Mucosa of stomach (tissue), 1 donor: ENCODE results near the gene RFFL.
"Not testable (repeated sequence)": the region's sequence is repeated elsewhere in the genome, so short reads cannot be mapped to it uniquely, and the experiment has no call there.

ENCODE experiments used
- H3K27me3 ChIP-seq: one replicate; pipeline ENCODE4 v1.7.0; 2013; ENCODE audit warnings: mild to moderate bottlenecking, low read length; ENCODE audit not compliant: control insufficient read depth, insufficient read depth
- H3K36me3 ChIP-seq: one replicate; pipeline ENCODE4 v1.7.0; 2013; ENCODE audit warnings: low read length; ENCODE audit not compliant: control insufficient read depth, insufficient read depth
- H3K4me1 ChIP-seq: one replicate; pipeline ENCODE4 v1.7.0; 2013; ENCODE audit warnings: mild to moderate bottlenecking, low read length; ENCODE audit not compliant: control insufficient read depth, insufficient read depth
- H3K4me3 ChIP-seq: one replicate; pipeline ENCODE4 v1.7.0; 2013; ENCODE audit warnings: low read length
- H3K9ac ChIP-seq: one replicate; pipeline ENCODE4 v1.7.0; 2013; ENCODE audit warnings: mild to moderate bottlenecking, low read length, moderate library complexity
- H3K9me3 ChIP-seq: one replicate; pipeline ENCODE4 v1.7.0; 2013; ENCODE audit warnings: mild to moderate bottlenecking, low read length, moderate library complexity; ENCODE audit not compliant: control insufficient read depth
- donor health status: Pancreatic carcinoma.

Gene RFFL, protein sequence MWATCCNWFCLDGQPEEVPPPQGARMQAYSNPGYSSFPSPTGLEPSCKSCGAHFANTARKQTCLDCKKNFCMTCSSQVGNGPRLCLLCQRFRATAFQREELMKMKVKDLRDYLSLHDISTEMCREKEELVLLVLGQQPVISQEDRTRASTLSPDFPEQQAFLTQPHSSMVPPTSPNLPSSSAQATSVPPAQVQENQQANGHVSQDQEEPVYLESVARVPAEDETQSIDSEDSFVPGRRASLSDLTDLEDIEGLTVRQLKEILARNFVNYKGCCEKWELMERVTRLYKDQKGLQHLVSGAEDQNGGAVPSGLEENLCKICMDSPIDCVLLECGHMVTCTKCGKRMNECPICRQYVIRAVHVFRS

DNA sequence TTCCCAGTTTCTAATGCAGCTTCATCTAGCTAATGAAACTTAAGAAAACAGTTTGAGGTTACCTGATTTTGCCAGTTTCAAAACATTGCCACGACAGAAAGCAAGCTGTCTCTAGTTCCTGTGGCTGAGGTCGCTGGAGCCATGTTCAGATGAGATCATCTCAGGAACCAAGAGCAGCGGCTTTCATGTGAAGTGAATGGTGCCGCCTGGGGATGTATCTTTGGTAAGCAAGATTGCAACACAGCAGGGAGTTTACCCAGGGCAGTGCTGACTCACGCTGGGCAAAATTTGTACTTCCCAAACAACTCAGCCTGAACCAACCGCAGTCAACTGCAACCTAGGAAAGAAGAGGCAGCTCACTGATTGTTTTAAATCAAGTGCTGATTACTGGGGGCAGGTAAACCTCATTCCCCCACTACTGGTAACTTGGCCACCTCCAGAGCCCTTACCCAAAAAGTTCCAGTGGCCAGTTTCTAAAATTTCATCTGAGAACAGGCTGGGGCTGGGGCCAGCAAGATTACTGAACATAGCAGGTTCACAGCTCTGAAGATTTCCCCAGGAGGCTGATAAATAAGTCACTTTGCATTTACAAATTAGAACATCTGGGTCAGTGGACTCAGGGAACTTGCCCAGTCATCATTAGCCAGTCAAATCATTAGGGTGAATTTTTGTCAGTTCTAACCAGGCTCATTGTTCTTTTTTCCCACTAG lies at the start of gene RFFL:
RFFL (minus strand) TSS at position 194 of the 710 bp plus-strand sequence. CDS start 37,154 bp downstream, outside the sequence.
- Histone ChIP-seq H3K9ac (peak within 1 kb of the TSS; percentile 60), H3K27me3 (no peaks in the 10 kb centered on the region), H3K4me3 (no peak within 1 kb of the TSS), H3K4me1 (peaks cover 37% of the 10 kb centered on the region), H3K36me3 (peaks cover 6% of the 10 kb centered on the region), H3K9me3 (no peaks in the 10 kb centered on the region)

DNA sequence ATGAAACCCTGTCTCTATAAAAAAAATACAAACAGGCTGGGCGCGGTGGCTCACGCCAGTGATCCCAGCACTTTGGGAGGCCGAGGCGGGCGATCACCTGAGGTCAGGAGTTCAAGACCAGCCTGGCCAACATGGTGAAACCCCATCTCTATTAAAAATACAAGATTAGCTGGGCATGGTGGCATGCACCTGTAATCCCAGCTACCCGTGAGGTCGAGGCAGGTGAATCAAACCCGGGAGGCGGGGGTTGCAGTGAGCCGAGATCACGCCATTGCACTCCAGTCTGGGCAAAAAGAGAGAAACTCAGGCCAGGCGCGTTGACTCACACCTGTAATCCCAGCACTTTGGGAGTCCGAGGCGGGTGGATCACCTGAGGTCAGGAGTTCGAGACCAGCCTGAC lies 47.3 kb upstream of the RFFL start:
- not testable (repeated sequence) for H3K4me3 ChIP-seq, H3K9me3 ChIP-seq, H3K4me1 ChIP-seq, H3K27me3 ChIP-seq, H3K36me3 ChIP-seq, H3K9ac ChIP-seq

DNA sequence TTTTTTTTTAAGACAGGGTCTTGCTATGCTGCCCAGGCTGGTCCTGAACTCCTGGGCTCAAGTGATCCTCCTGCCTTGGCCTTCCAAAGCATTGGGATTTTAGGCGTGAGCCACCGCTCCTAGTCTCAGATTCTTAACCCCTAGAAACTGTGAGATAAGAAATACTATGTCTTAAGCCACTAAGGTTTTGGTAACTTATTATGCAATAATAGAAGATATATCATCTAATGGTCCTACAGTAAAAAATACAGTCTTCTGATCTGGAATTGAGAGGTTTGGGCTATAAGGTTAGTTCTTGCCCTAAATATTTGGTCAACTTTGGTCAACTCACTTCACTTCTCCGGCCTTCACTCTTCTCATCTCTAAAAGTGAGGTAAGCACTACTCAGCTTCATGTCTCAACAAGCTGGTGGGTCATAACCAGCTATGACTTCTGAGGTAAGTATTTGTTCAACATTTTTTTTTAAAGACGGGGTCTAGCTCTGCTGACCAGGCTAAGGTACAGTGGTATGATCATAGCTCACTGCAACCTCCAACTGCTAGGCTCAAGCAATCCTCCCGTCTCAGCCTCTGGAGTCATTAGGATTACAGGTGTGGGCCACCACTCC lies 41.4 kb upstream of the RFFL start:
- H3K9me3 ChIP-seq = no peaks in the 10 kb centered on the region
- no peaks in the 10 kb centered on the region for H3K27me3 ChIP-seq
- H3K4me3 ChIP-seq = no peak overlapping the region
- H3K9ac ChIP-seq = no peak overlapping the region
- H3K36me3 ChIP-seq = no peaks in the 10 kb centered on the region
- H3K4me1 ChIP-seq = no peaks in the 10 kb centered on the region

DNA sequence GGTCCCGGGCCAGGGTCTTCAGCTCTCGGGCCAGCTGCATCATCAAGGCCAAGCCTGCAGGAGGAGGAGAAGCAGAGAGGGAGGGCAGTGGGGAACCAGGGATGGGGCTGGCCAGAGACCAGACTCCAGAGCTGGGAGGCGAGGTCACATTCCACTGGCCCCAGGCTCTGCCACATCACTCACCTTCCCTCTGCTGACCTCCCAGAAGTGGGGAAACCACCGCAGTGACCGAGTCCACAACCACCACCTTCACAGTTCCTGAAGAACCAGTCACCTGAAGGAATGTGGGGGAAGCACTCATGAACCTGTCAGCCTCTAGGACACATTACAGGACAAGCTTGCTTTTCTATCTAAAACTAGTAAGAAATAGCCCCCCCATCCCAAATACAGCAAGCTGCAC lies 39.8 kb upstream of the RFFL start:
- H3K9ac ChIP-seq = no peak overlapping the region
- H3K4me1 ChIP-seq = no peaks in the 10 kb centered on the region
- no peaks in the 10 kb centered on the region for H3K27me3 ChIP-seq
- H3K4me3 ChIP-seq = no peak overlapping the region
- no peaks in the 10 kb centered on the region for H3K9me3 ChIP-seq
- no peaks in the 10 kb centered on the region for H3K36me3 ChIP-seq

DNA sequence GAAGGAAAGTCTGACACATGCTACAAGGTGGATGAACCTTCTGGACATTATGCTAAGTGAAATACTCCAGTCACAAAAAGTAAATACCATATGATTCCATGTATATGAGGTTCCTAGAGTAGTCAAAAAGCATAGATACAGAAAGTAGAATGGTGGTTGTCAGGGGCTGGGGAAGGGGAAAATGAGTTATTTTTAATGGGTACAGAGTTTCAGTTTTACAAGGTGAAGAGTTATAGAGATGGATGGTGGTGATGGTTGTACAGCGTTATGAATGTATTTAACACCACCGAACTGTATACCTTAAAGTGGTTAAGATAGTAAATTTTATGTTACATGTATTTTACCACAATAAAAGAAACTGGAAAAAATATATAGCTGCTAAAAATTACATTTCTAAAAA lies 38.2 kb upstream of the RFFL start:
- H3K4me1 ChIP-seq = no peaks in the 10 kb centered on the region
- H3K27me3 ChIP-seq = no peaks in the 10 kb centered on the region
- H3K4me3 ChIP-seq = no peak overlapping the region
- no peak overlapping the region for H3K9ac ChIP-seq
- H3K9me3 ChIP-seq = no peaks in the 10 kb centered on the region
- H3K36me3 ChIP-seq = no peaks in the 10 kb centered on the region

DNA sequence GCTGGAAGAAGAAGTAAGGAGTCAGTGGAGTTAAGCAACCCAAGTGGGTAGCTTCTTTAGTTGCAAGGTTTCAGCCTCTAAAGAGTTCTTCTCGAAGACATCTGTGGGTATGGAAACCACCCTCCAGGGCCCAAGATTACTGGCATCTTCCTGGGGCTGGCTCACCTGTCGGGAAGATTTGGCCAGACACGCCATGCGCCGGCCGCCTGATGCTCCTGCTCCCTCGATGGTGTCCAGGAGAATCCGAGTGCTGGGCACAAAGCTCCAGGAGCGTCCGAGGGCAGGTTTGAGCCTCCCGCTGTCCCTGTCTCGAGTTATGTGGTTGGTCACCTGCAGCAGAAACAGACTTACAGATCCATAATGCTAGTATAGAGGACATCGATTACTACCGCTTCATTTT lies 37.5 kb upstream of the RFFL start:
- no peaks in the 10 kb centered on the region for H3K9me3 ChIP-seq
- no peaks in the 10 kb centered on the region for H3K36me3 ChIP-seq

DNA sequence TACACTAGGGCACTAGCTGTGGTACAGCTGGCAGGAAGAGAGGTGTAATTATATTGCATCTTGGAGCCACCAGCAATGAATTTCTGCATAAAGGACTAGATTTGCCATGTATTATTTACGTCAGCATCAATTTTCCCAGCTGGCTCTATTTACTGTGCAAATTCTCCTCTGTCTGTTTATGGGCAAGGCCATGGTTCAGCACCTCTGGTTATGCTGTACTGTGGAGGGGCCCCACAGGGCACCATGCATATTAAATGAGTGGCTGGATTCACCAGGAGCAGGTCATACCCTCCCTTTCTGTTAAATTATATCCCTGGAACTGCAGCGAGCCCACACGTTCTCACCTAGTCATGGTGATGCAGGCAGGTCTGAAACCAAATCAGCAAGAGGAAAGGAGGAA lies 36.4 kb upstream of the RFFL start:
- Histone ChIP-seq H3K4me3 (no peak overlapping the region), H3K9ac (no peak overlapping the region), H3K9me3 (no peaks in the 10 kb centered on the region), H3K27me3 (no peaks in the 10 kb centered on the region), H3K36me3 (no peaks in the 10 kb centered on the region), H3K4me1 (no peaks in the 10 kb centered on the region)

More for the DNA sequence above, 37.5 kb upstream of the RFFL start:
- no peak overlapping the region for H3K4me3 ChIP-seq
- no peaks in the 10 kb centered on the region for H3K27me3 ChIP-seq
- H3K9ac ChIP-seq = no peak overlapping the region
- H3K4me1 ChIP-seq = no peaks in the 10 kb centered on the region

DNA sequence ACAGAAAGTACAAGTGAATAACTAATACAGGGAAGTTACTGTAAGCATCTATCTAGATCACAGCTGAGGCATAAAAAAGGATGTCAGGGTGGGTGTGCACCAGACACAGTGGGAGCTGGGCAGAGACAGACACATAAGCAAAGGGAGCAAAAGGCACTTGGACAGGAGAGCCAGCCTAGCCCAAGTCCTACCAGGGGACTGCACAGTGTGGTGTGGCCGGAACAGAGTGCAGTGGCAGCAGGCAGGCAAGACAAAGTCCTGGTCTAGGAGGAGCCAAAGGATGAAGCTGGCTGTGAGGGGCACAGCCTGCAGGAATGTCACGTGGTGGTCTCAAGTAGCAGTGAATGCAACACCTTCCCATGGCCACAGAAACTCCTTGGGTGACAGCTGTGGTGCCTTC lies 34.3 kb upstream of the RFFL start:
- H3K4me1 ChIP-seq = no peaks in the 10 kb centered on the region
- no peak overlapping the region for H3K9ac ChIP-seq
- no peak overlapping the region for H3K4me3 ChIP-seq
- no peaks in the 10 kb centered on the region for H3K36me3 ChIP-seq
- H3K9me3 ChIP-seq = no peaks in the 10 kb centered on the region
- H3K27me3 ChIP-seq = no peaks in the 10 kb centered on the region

DNA sequence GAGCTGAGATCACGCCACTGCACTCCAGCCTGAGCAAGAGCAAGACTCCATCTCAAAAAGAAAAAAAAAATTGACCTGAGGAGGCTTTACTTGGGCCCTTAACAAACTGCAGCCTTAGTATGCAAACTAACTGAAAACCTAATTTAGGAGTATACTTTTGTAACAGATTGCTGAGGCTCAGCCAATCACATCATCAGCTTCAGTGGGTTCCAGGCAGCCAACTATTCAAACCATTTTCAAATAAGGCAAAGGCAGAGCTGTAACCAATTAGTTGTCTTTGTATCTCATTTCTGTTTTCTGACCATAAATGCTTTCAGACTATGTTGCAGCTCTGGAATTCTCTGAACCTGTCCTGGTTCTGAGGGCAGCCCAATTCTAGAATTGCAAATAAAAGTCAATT lies 32.2 kb upstream of the RFFL start:
- no peaks in the 10 kb centered on the region for H3K9me3 ChIP-seq
- no peaks in the 10 kb centered on the region for H3K4me1 ChIP-seq
- H3K27me3 ChIP-seq = no peaks in the 10 kb centered on the region
- H3K9ac ChIP-seq = no peak overlapping the region
- no peaks in the 10 kb centered on the region for H3K36me3 ChIP-seq
- H3K4me3 ChIP-seq = no peak overlapping the region

DNA sequence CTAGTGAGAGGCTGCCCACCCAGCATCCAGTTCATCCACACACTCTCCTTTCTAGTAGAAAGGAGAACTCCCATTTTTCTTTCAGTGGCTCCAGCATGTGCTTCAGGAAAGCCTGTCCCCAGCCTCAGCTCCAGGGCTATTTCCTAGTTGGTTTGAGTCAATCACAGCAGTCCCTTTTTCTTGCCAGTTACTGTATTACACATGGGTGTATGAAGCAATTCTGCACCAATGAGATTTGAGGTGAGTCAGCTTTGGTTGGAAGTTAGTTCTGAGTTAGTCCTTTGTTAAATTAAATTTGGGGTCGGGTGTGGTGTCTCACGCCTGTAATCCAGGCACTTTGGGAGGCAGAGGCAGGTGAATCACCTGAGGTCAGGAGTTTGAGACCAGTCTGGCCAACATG lies 31.4 kb upstream of the RFFL start:
- Histone ChIP-seq H3K27me3 (no peaks in the 10 kb centered on the region), H3K9ac (no peak overlapping the region)

DNA sequence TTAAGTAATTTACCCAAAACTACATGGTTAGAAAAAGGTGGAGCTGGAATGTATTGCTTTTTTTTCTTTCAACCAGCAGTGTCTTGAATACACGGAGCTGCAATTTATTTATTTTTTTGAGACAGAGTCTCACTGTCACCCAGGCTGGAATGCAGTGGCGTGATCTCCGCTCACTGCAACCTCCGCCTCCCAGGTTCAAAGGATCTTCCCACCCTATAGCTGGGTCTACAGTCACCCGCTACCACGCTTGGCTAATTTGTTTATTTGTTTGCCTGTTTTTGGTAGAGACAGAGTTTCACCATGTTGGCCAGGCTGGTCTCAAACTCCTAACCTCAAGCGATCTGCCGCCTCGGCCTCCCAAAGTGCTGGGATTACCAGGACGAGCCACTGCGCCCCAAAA lies 27.2 kb upstream of the RFFL start:
- not testable (repeated sequence) for H3K27me3 ChIP-seq, H3K4me3 ChIP-seq, H3K9me3 ChIP-seq, H3K9ac ChIP-seq, H3K36me3 ChIP-seq
- H3K4me1 ChIP-seq = peaks cover 22% of the 10 kb centered on the region

More for the DNA sequence above, 31.4 kb upstream of the RFFL start:
- no peak overlapping the region for H3K4me3 ChIP-seq
- H3K4me1 ChIP-seq = no peaks in the 10 kb centered on the region
- no peaks in the 10 kb centered on the region for H3K36me3 ChIP-seq
- no peaks in the 10 kb centered on the region for H3K9me3 ChIP-seq

DNA sequence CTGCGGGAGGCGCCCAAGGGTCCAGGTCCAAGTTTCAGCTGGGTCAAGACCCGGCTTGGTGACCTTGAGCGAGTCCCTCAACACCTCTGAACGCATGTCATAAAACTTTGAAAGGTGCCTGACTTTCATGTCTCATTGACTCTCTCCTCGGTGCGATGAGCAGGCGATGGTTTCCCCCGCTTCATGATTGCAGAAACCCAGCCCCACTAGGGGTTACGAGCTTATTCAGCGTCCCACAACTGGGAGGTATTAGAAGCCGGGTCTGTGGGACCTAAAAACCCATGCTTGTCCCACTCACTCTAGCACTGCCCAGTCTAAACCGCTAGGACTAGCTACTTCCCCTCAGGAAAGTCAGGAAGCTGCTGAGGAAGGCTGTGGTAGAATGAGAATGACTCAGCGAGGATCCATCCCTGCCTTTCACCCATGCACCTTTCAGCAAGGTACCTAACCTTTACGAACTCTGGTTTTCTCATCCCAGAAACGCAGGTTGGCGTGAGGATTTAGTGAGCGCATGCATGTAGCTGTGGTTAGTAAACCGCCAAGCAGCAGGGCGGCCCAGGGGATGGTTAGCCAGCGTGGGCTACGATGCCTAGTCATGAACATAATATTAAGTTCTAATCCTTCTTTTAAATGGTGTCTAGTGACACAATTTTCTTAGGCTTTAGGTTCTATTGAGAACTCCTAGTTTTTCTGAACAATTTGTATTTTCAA lies 26.2 kb upstream of the RFFL start:
- Histone ChIP-seq H3K36me3 (no peaks in the 10 kb centered on the region), H3K9me3 (no peaks in the 10 kb centered on the region), H3K4me1 (peaks cover 27% of the 10 kb centered on the region), H3K4me3 (no peak overlapping the region), H3K9ac (peak overlapping the region; percentile 68), H3K27me3 (no peaks in the 10 kb centered on the region)
